NCI-H1436 (cell line): Measurements from ENCODE around the gene NEK3.
A peak's percentile ranks its signal among the peaks of the same experiment; 100 is the strongest.
"Not testable (repeated sequence)": the region's sequence is repeated elsewhere in the genome, so short reads cannot be mapped to it uniquely, and the experiment has no call there.

Experiments
- DNase-seq: peaks from one replicate; lab custom pipeline; 2025; lab: John Stamatoyannopoulos, UW

Gene NEK3

DNA sequence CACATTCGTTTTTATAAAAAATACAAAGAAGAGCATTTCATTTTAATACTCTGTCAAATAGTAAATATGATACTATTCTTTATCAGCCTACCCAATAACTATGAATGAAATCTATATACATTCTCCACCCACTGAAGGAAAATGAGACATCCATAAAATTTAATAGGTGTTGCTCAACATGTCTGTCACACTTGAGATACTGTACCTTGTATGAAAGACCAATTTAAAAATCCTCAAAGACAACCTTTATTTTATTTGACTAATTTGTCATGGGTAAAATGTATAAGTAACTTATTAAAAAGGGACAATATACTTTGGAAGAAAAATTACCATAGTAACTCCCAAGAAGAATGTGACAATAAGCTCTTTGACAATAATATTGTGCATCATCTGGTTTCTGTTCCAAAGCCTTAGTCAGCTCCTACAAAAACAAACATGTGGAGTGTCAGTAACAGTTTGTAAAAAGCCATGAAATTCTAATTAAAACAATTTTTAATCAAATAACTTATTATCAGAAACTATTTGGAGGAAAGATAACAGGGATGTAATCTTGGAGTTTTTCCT, 11.5 kb upstream of the NEK3 start:
- not testable (repeated sequence) for DNase-seq

DNA sequence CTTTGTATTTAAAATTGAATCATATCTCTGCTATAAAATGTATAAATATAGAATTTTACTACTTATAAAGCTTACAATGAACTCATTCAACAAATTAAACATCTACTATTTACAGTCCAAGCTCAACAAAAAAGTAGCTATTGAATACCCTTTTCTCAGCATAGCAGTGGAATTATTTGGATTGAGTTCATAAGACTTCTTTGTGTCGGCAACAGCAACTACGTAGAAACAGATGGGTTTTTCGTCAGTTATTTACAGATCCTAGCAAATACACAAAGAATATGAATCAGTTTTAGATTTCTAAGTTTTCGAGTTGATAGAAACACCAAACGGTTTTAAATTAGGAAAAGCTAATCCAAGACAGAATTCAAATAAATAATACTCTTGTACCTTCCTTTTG, 10.4 kb upstream of the NEK3 start:
- no peak for DNase-seq

DNA sequence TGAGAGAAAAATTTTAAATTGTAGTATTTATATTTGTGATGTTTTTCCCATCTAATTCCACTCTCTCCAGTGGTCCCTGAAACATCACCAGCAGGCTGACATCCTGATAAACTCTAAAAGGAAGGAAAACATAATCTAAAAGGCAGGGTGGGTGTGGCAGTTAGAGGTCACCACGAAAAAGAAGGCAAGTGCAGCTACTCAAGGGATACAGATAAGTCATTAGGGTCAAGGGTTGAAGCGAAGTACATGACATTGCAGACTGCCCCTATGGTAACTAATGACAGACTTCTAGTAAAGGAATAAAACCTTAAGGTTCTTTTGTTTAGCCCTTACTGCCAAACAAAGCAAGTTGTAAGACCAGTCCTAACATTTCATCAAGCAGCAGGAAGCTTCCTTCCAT, 6.0 kb upstream of the NEK3 start:
- no peak for DNase-seq

DNA sequence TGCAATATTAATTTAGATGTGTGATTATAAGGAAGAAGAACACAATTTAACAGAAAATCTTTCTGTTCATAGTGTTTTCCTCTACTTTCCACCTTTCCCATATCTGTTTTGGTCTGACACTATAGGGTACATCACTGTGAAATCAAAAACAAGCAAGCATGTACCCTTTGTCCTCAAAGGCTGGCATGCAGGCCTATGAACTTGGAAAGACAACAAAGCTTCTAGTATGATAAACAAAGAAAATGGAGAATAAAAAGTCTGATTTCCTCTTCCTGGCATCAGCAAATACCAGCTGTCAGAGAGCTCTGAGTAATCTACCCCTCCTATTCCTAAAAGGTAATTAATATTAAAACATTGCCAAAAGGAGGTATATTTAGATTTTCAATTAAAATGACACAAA, 5.6 kb upstream of the NEK3 start:
- no peak for DNase-seq

DNA sequence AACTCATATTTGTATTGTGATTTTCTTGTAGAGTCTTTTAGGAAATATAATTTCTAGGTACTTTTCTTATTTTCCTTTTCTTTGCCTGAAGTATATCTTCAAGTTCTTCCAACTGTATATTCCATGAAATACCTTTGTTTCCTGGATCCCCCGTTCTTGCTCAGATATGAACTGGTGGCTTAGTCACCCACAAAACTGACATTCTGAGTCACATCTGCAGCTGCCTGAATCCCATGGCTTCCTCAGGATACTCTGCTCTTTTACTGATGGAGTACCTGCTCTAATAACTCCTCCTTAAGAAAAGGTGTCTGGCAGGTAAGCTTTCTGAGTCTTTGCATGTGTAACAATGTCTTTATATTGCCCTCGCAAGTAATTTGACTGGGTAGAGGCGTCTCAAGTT, 4.5 kb upstream of the NEK3 start:
- not testable (repeated sequence) for DNase-seq

DNA sequence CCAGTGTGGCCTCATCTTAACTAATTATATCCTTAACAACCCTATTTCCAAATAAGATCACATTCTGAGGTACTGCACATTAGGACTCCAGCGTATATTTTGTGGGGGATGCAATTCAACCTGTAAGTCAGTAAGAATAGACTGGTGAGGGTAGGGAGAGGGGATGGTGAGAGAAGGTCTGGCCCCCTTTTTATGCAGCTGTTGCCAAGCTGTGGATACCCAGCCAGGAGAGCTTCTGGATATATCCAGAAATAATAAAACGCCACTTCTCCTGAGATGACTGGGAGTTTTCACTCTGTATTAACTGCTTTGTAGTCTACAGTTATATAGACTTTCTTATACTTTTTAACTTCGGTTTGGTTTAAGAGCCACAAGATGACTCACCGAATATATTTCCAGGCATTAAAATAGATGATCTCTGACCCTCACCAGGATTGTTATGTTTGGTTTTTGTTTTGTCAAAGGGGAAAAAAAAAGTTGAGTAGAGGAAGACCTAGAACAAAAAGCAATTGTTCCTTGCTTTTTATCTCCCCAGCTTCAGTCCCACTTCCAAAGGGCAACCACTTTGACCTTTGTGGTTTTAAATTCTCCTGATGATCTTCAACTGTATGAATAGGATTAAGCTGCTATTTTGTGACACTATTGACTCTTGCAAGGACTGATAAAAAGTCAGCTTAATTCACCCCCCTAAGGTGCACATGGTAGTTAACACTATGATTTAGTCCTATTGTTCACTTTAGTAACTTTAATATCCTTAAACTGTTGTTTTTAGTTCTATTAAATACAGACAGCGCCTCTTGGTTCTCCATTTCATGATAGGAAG, 3.1 kb upstream of the NEK3 start:
- no peak for DNase-seq

DNA sequence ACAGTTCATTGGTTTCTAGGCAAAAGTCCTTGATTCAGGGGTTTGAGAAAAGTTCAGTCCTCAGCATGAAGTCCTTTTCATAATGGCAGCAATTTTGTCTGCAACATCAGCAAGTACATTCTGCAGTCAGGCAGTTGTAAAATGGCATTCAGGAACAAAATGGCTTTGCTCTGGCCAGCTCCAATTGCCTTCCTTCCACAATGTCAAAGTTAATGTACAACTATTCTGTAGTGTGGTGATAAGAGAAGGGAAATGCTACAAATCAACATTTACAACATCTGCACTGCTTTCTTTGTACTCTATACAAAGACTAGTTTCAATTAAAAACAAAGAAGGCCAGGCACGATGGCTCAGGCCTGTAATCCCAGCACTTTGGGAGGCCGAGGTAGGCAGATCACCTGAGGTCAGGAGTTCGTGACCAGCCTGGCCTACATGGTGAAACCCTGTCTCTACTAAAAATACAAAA, 1.8 kb upstream of the NEK3 start:
- no peak for DNase-seq

DNA sequence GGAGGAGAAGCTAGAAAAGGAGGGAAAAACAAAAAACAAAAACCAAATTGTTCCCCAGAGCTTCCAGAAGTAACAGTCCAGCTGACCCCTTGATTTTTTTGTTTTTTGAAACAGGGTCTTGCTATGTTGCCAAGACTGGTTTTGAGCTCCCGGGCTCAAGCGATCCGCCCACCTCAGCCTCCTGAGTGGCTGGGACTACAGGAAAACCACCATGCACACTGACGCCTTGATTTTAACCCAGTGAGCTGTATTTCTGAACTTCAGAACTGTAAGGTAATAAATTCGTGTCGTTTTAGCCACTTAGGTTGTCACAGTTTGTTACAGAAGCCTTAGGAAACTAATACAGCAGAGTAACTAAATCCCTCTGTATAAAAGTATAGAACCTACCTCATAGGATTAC, 1.1 kb upstream of the NEK3 start:
- no peak for DNase-seq

DNA sequence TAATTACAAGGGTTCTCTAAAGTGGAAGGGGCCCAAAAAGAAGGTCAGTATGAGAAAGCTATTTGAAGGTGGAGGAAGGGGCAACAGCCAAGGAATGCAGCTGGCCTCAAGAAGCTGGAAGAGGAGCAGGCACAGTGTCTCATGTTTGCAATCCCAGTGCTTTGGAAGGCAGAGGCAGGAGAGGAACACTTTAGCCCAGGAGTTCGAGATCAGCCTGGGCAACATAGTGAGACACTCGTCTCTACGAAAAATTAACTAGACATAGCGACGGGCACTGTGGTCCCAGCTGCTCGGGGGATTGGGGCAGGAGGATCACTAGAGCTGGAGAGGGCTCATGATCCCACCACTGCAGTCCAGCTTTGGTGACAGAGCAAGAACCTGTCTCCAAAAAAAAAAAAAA, 656 bp upstream of the NEK3 start:
- no peak for DNase-seq

DNA sequence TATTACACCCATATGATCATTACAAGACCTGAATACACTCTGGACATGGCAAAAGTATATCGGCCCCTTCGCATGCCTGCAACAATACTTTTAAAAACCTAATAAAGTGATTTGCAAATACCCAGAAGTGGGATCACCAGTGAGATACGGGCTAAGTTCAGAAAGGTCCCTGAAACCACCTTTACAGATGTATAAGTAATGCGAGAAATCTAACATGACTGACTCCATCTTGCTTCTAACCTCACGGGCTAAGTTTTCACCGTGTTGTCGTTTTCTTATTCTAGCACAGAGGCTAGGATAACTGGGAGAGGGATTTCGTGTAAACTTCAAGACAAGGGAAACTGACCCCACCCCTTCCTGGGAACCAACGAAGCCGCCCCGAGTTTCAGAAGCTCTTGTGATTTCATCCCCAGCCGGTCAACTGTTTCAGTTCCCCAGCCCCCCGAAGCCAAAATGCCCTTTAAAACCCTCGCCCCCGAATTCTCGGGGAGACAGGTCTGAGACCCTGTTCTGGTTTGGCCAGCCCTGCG, 703 bp downstream of the NEK3 start:
- no peak for DNase-seq

DNA sequence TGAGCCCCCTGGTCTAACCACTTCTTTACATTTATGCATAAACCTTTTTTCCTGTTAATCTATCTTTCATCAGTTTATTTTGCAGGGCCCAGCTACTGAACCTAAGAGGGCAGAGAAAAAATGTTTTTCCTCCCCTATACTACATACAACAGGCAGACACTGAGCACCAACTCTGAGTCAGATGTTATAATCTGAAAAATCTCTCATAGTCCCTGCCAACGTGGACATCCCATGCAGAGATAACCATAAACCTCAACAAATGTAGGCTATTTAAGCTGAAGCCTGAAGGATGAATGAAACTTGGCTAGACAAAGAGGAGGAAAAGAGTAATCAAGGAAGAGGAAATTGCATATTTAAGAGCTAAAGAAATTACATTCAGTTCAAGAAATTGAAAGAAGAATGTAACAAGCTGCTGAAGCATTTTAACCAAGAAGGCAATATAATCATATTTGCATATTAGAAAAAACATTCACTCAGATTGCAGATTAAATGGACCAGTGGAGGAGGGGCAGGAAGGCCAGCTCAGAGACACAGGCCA, 2.6 kb downstream of the NEK3 start:
- DNase-seq: no peak

DNA sequence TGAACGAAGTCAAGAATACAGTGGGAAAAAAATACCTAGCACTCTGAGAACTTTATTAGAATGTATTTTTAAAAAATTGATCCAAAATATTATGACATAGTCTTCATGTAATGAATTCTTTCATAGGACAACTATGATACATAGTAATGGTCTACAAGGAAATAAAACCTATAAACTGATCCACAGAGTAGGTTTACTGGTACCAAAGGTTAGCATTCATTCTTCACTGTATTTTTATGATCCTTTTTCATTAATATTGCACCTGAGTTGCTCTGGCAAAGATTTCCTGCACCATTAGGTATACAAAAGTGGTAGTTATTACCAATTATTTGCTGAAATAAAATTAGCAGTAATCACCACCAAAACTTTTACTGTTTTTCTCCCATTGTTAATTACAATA, 4.2 kb downstream of the NEK3 start:
- no peak for DNase-seq

DNA sequence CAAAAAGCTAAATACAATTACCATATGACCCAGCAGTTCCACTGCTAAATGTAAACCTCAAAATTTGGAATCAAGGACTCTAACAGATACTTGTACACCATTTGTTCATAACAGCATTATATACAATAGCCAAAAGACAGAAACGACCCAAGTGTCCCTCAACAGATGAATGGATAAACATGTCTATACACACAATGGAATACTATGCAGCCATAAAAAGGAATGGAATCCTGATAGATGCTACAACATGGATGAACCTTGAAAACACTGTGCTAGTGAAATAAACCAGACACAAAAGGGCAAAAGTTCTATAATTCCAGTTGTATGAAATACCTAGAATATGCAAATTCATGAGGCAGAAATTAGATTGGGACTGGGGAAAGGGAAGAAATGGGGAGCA, 12.2 kb downstream of the NEK3 start:
- no peak for DNase-seq

DNA sequence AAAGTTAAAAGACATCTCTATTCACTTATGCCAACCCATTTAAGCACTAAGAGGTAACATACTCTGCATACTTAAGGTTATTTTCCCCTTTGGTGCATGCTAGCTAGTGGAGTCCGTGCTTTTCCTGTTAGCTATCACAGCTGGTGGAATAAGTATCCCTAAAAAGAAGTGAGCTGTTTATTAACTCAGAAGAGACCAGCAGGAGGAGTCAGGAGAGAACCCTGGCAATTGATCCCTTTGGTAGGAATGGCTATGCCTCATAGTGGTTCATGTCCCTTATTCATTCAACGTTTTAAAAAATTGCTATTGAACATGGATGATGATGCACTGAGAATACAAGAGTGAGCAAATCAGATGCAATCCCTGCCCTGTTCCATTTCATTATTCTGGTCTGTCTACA, 18.1 kb downstream of the NEK3 start:
- DNase-seq: no peak

DNA sequence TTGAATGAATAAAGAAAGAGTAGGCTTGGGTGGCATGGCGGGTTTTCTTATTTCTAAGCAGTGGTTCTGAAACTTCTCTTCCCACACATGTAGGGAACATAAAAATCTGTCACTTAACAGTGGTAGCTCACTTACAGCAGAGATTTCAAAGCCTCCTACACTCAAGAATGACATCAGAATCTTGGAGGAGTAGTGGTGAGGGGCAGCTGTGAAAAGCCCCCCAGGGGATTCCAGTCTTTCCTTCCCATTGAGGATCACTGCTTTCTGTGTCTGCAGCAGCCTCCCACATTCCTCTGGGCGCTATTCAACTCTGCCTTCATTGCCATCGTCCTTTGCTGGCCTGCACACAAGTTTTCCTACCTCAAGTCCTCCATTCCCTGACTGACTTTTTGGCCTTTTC, 21.9 kb downstream of the NEK3 start:
- DNase-seq: no peak

DNA sequence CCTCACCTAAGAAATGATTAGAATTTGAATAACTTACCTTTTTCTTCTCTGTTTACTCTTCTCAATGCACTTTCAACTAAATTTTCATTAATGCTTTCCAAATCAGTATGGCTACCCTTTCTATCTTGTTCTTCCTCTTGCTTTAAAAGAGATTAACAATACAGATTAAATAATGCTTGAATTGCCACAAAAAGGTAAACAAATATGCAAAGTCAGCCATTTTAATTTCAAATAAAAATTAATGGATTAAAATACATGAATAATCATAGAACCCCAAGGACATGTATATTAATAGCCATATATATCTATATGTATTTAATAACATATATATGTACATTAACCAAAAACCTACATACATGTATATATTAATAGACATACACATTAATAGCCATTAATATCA, 22.6 kb downstream of the NEK3 start:
- DNase-seq: no peak

DNA sequence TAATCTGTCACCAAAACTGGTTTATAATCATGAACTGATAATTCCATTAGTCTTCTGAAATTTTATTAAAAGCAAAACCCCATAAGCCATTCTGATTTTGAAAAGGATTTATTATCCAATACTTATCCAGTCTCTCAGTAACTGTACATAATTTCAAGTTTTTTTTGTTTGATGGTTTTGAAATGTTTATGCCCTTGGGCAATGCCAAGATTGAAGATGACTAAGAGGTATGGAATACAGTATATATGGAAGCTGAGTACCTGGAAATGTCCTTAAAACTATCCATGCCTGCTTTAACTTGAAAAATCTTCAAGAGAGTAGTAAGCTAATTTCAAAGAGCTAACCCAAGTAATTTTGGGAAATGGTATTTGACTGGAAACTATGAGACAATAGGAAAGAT, 28.8 kb downstream of the NEK3 start:
- no peak for DNase-seq

DNA sequence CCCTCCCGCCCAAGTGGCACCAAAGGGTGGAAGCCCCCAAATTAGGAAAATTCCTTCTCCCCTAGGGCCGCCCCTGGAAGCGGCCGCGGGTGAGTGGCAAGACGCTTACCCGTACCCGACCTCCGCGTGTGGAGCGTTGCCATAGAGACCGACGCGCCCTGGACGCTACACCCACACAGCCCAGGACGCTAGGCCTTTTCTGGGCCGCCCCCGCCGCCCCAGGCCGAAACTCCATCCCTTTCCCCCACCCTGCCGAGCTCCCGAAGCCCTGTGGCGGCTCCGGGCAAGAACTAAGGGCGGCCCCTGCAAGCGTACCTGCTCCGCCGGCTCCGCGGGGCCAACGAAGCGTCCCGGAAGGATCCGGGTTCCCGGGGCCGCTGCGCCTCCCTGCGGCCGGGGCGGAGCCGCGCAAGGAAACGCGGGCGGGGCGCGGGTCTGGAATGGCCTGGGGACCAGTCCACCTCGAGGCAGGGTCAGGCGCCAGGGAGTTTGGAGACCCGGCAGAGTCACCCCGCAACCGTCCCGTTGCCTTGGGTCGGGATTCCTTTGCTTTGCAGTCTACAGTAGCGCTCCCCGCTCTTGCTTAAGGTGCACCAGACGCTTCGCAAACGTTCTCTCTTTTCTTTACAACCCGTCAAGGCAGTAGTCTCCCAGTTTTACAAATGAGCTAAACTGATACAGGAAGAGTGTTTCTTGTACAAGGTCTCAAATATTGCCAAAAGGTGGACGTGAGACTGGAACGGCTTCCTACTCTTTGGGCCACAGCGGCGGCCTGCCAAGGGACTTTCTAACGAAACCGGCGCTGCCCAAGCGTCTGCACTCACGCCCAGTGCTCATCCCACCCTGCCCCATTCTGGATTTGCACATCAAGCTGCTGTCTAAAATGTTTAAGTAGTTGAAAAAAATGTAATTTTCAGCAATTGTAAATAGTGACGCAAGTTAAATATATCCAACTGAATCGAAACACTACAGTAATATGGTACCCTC, 30.4 kb downstream of the NEK3 start, which contains the start of gene NEK5:
Gene NEK5 (minus strand): TSS at position 360 of the 987 bp plus-strand sequence. CDS start 1,591 bp downstream, outside the sequence.
- peak; percentile 19 for DNase-seq

DNA sequence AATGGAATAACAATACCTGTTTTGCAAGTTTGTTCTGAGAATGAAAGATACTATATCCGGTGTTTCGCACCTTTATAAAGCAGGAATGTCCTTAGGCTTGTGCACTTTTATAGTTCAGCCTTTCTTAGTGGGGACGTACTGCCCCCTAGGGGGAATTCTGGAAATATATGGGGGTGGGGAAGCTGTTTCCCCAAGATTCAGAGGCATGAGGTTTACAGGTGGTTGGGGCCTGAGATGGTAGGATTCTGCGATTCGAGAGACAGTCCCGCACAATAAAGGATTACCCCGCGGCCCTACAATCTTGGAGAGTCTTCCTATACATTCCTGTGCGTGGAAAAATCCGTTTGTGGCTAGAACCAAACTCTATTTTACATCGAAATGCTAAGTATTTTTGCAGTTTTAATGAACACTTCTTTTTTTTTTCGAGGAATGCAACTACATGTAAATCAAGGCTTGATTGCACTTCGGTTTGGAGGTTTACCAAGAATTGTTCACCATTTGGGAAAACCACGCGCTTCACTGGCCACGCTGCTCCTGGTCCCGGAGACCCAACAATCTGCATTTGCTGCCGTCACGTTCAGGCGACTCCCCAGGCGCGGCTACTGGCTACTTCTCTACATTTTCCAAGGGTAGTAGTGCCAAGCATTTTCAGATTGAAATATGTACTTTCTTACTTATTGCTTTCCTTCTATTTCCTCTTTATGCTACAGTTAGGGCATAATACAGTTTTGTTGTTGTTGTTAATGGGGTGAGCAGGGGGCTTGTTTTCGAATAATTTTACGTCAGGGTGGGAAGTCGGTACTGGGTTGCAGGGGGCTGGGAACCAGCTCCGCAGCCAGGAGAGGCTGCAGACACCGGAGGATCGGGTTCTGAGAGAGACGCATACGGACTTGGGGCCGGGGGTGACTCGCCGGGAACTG, 31.4 kb downstream of the NEK3 start:
- peak; percentile 40 for DNase-seq

DNA sequence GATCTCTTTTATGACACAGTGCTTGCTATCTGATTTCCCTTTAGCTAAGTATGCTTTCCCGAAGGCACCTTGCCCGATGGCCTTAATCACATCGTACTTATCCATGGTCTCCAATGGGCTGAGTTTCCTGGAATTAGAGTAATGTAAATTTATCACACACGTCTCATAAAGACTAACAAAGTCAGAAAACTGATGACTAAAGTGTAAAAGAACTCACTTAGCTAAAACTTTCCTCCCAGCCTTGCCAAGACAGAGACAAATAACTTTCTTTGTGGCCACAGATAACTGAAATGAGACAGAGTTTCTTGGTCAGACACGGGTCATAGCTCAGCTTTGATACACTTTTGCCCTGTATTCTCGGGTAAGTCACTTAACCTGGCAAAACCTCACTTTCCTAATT, 32.0 kb downstream of the NEK3 start:
- DNase-seq: no peak

DNA sequence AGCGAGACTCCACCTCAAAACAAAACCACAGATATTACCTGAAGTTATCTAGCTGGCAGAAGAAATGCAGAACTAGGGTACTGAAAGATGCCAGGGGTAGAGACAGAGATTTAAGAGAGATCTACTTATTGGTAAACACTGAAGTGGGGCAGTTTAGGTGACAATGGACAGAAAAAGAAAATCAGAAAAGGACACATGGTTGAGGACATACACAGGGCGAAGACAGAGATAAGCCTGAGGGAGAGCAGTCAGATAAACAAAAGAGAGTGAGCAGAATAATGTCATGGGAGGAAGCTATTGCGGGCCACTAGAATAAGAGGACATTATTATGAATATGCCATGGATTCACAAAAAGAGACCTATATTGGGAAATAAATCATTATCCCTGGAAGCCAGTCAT, 33.9 kb downstream of the NEK3 start:
- DNase-seq: no peak
